Neural cell (in vitro differentiated cells): ENCODE measurements around the gene MAPK10.

Experiments used
- CTCF ChIP-seq: fragments of 450-650 bp; IDR thresholded peaks from 2 replicates; pipeline ENCODE4 v1.5.1; 2014; ENCODE audit warnings: antibody characterized with exemption, mild to moderate bottlenecking, moderate library complexity; ENCODE audit not compliant: poor library complexity, severe bottlenecking
- EP300 ChIP-seq: fragments of 450-650 bp; conservative IDR thresholded peaks from 2 replicates; pipeline ENCODE4 v1.6.1; 2014; ENCODE audit warnings: antibody characterized with exemption, mild to moderate bottlenecking, moderate library complexity; ENCODE audit not compliant: poor library complexity, severe bottlenecking
- EZH2 ChIP-seq: fragments of 200-600, 300-800 bp; shearing (Covaris generic), sonication (generic); IDR thresholded peaks from 2 replicates; pipeline ENCODE4 v1.6.1; 2014; ENCODE audit warnings: antibody characterized with exemption, low read length, borderline replicate concordance, mild to moderate bottlenecking; ENCODE audit not compliant: insufficient read depth, poor library complexity, severe bottlenecking
- POLR2AphosphoS5 ChIP-seq: IDR thresholded peaks from 2 replicates; pipeline ENCODE4 v1.6.1; 2012
- REST ChIP-seq: IDR thresholded peaks from 2 replicates; pipeline ENCODE4 v1.6.1; 2012; ENCODE audit warnings: borderline replicate concordance
- SMC3 ChIP-seq: fragments of 450-650 bp; conservative IDR thresholded peaks from 2 replicates; pipeline ENCODE4 v1.6.1; 2014; ENCODE audit warnings: antibody characterized with exemption, mild to moderate bottlenecking, moderate library complexity; ENCODE audit not compliant: poor library complexity
- TAF1 ChIP-seq: IDR thresholded peaks from 2 replicates; pipeline ENCODE4 v1.6.1; 2012; ENCODE audit warnings: low read depth

- TF ChIP-seq POLR2AphosphoS5 (no peak), SMC3 (no peak), CTCF (no peak), EZH2 (no peak), REST (no peak), EP300 (no peak), TAF1 (no peak)
Measured at GRCh38 chr4:86315579-86315978, 44.3 kb downstream of the MAPK10 start.
